CD4-positive, alpha-beta T cell treated with Interleukin-17A for 4 hours (primary cell): Measurements from ENCODE around the gene HSD3B1.
"Not testable (repeated sequence)": the region's sequence is repeated elsewhere in the genome, so short reads cannot be mapped to it uniquely, and the experiment has no call there.

ENCODE experiments used
- DNase-seq: peaks from one replicate; pipeline ENCODE4 v3.0.0-alpha.2; 2020; ENCODE audit warnings: mixed read lengths

Gene HSD3B1

GRCh38 chr1:119556423-119556822, 49.4 kb downstream of the HSD3B1 start:
- no peak for DNase-seq

DNA sequence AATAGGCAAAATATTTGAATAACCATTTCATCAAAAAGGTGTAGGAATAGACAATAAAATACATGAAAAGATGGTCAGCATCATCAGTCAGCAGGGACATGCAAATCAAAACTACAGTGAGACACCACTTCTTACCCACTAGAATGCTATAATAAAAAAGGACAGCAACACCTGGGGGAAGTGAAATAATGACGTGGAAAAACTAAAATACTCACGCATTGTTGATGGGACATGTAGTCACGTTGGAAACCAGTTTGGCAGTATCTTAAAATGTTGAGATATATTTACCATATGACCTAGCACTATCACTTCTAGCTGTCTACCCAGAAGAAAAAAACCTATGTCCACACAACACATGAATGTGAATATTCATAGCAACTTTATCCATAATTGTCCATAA, 53.4 kb downstream of the HSD3B1 start:
- DNase-seq = not testable (repeated sequence)

DNA sequence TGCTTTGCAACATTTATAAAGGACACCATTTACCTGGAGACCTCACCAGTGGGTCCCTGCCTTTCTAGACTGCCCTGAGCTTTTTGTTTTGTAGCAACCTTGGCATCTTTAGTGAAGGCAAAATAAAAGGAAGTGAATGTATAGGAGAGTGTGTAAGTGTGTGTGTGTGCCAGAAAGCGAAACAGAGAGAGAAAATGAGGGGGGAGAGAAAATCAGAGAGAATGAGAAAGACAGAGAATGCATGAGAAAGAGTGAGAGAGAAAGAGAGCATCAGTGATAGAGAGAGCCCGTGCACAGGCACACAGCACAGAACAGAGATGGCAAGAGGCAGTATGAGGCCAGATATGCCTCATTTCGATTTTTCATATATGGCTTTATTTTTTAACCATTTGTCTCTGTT, 57.5 kb downstream of the HSD3B1 start:
- no peak for DNase-seq
